Measurements from ENCODE around the gene RALGDS.

The RALGDS gene

DNA sequence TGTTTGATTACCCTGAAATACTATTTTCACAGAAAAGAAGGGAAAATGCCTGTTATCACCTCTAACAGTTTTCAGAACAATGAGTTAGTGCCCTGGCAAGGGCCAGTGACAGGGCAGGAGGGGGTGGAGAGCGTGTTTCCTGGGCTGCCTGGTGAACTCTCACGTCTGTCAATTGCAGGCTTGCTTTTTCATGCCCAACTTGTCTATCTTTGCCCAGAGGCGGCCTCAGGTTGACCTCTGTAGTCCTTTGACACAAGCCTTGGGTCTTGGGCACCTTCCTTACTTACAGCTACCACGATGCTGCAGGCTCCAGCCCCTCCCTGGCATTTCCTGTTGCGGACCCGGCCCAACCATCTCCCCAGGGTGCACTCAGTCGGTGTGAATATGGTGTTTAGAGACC lies 61.4 kb downstream of the RALGDS start:
- H3K36me3 ChIP-seq (ENCODE audit: control insufficient read depth, insufficient read depth, low read length) = peaks cover 12% of the 10 kb centered on the region
- no peaks in the 10 kb centered on the region for H3K27me3 ChIP-seq (replicated peaks; ENCODE audit: control insufficient read depth, insufficient read depth, low read length, poor library complexity, severe bottlenecking)
- no peak overlapping the region for H3K27ac ChIP-seq (ENCODE audit: insufficient read depth, low read length, poor library complexity, severe bottlenecking)
- no peak for DNase-seq
- H3K4me1 ChIP-seq (ENCODE audit: control insufficient read depth, insufficient read depth, low read length, poor library complexity, severe bottlenecking) = peaks cover 14% of the 10 kb centered on the region
- H3K4me3 ChIP-seq (ENCODE audit: insufficient read depth, low read depth, low read length, poor library complexity, severe bottlenecking) = no peak overlapping the region
- H3K9me3 ChIP-seq (ENCODE audit: control insufficient read depth, low read length) = no peaks in the 10 kb centered on the region

DNA sequence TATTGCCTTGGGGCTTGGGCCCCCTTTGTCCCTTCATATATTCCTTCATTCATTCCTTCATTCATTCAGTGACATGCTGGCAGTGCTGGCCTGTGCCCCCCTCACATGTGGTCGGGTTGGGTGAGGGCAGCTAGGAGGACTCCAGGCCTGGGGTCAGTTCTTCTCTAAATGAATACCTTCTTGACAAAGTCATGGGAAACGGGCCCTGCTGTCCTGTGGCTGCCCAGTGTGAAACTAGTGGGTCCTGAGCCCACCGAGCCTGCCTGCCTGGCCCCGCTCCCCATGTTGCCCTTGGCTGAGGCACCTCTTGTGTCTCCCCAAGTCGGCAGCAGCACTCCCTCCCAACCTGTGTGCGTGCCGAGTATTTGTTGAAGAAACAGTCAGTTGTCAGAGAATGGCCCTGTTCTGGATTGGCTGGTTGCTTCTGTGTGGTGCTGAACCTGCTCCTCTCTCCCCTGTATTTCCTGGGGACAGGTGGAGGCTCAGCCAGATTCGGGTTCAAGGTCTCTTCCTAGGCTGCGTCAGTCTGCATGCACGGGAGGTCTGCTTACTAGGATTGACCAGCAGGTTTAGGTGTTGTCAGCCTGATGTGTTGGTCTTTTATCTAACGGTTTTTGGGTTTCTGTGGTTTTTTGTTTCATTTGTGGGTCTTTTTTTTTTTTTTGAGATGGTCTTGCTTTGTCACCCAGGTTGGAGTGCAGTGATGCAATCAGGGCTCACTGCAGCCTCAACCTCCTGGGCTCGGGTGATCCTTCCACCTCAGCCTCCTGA lies 62.3 kb downstream of the RALGDS start:
- peaks cover 14% of the 10 kb centered on the region for H3K4me1 ChIP-seq (ENCODE audit: control insufficient read depth, insufficient read depth, low read length, poor library complexity, severe bottlenecking)
- H3K36me3 ChIP-seq (ENCODE audit: control insufficient read depth, insufficient read depth, low read length) = peaks cover 21% of the 10 kb centered on the region
- H3K4me3 ChIP-seq (ENCODE audit: insufficient read depth, low read depth, low read length, poor library complexity, severe bottlenecking) = no peak overlapping the region
- DNase-seq = no peak
- H3K27me3 ChIP-seq (replicated peaks; ENCODE audit: control insufficient read depth, insufficient read depth, low read length, poor library complexity, severe bottlenecking) = no peaks in the 10 kb centered on the region
- H3K9me3 ChIP-seq (ENCODE audit: control insufficient read depth, low read length) = no peaks in the 10 kb centered on the region
- no peak overlapping the region for H3K27ac ChIP-seq (ENCODE audit: insufficient read depth, low read length, poor library complexity, severe bottlenecking)

DNA sequence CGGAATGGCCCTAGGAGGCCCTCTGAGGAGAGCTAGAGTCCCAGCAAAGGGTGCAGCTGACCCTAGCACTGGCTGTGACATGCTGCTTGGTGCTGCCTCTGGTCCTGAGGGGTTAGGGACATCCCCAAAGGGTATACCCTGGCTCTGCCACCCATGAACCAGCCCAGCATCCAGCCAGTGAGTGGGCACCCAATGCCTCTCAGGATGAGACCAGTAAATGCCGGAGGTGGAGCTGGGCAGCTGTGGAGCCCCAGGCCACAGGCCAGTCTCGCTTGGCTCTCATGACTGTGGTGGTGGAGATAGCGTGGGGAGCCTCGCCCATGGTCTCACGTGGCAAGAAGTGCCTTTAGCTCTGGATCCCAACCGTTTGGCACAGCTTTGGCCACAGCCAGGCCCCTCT lies 63.0 kb downstream of the RALGDS start:
- Histone ChIP-seq H3K4me1 (ENCODE audit: control insufficient read depth, insufficient read depth, low read length, poor library complexity, severe bottlenecking) (peaks cover 14% of the 10 kb centered on the region), H3K9me3 (ENCODE audit: control insufficient read depth, low read length) (no peaks in the 10 kb centered on the region), H3K27ac (ENCODE audit: insufficient read depth, low read length, poor library complexity, severe bottlenecking) (no peak overlapping the region), H3K36me3 (ENCODE audit: control insufficient read depth, insufficient read depth, low read length) (peaks cover 26% of the 10 kb centered on the region), H3K4me3 (ENCODE audit: insufficient read depth, low read depth, low read length, poor library complexity, severe bottlenecking) (no peak overlapping the region), H3K27me3 (replicated peaks; ENCODE audit: control insufficient read depth, insufficient read depth, low read length, poor library complexity, severe bottlenecking) (no peaks in the 10 kb centered on the region)
- DNase-seq = no peak

DNA sequence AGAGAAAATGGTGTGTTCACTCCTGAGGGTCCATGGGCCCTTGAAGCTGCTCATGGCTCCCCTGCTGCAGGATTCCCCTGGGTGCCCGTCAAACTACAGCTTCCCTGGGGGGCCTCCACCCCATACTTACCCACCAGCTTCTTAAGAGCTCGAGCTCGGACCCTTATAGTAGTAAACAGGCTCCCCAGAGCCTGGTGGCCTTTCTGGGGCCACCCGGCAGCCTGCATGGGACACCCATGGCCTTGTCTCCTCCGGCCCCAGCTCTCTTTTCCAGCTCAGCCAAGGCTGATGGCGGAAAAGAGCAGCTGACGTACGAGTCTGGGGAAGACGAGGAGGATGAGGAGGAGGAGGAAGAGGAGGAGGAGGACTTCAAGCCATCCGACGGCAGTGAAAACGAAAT lies 63.5 kb downstream of the RALGDS start:
- Histone ChIP-seq H3K36me3 (ENCODE audit: control insufficient read depth, insufficient read depth, low read length) (peaks cover 26% of the 10 kb centered on the region), H3K4me1 (ENCODE audit: control insufficient read depth, insufficient read depth, low read length, poor library complexity, severe bottlenecking) (peaks cover 14% of the 10 kb centered on the region), H3K27ac (ENCODE audit: insufficient read depth, low read length, poor library complexity, severe bottlenecking) (no peak overlapping the region), H3K27me3 (replicated peaks; ENCODE audit: control insufficient read depth, insufficient read depth, low read length, poor library complexity, severe bottlenecking) (no peaks in the 10 kb centered on the region), H3K9me3 (ENCODE audit: control insufficient read depth, low read length) (no peaks in the 10 kb centered on the region), H3K4me3 (ENCODE audit: insufficient read depth, low read depth, low read length, poor library complexity, severe bottlenecking) (no peak overlapping the region)
- DNase-seq = no peak

DNA sequence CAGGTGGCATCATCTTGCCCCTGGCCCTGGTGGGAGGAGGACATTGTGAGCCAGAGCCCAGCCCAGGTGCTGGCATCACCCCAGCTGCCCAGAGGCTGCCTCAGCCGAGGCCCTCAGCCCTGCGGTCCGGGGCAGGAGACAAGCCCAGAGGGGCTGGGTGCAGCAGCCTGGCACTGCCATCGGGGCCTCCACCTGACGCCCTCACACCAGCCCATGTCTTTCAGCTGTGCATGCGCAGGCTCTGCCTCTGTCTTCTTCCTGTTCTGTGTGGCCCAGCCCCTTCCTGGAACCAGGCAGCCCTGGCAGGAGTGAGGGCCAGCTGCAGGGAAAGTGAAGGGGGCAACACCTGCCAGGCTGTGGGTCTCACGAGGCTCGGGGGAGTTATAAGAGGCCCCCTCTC lies 64.0 kb downstream of the RALGDS start:
- no peak overlapping the region for H3K27ac ChIP-seq (ENCODE audit: insufficient read depth, low read length, poor library complexity, severe bottlenecking)

DNA sequence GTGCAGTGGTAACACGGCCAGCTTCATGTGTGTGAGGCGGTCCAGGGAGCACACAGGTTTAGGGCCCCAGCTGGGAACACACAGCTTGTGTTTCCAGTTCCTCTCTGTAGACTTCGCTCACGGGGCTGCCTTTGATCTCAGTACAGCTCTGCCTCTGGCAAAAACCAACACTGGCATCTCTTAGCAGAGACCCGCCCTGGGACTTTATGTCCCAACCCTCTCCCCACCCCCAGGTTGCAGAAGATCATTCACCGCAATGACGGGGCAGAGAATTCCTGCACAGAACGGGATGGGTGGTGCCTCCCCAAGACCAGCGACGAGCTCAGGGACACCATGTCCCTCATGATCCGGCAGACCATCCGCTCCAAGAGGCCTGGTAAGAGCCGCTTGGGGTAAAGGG lies 64.5 kb downstream of the RALGDS start:
- peaks cover 32% of the 10 kb centered on the region for H3K36me3 ChIP-seq (ENCODE audit: control insufficient read depth, insufficient read depth, low read length)
- H3K27me3 ChIP-seq (replicated peaks; ENCODE audit: control insufficient read depth, insufficient read depth, low read length, poor library complexity, severe bottlenecking) = no peaks in the 10 kb centered on the region
- no peak overlapping the region for H3K4me3 ChIP-seq (ENCODE audit: insufficient read depth, low read depth, low read length, poor library complexity, severe bottlenecking)
- no peak overlapping the region for H3K27ac ChIP-seq (ENCODE audit: insufficient read depth, low read length, poor library complexity, severe bottlenecking)
- peaks cover 14% of the 10 kb centered on the region for H3K4me1 ChIP-seq (ENCODE audit: control insufficient read depth, insufficient read depth, low read length, poor library complexity, severe bottlenecking)
- H3K9me3 ChIP-seq (ENCODE audit: control insufficient read depth, low read length) = no peaks in the 10 kb centered on the region
- no peak for DNase-seq

More for the DNA sequence above, 64.0 kb downstream of the RALGDS start:
- H3K4me1 ChIP-seq (ENCODE audit: control insufficient read depth, insufficient read depth, low read length, poor library complexity, severe bottlenecking) = peaks cover 14% of the 10 kb centered on the region
- H3K27me3 ChIP-seq (replicated peaks; ENCODE audit: control insufficient read depth, insufficient read depth, low read length, poor library complexity, severe bottlenecking) = no peaks in the 10 kb centered on the region
- peaks cover 28% of the 10 kb centered on the region for H3K36me3 ChIP-seq (ENCODE audit: control insufficient read depth, insufficient read depth, low read length)
- H3K9me3 ChIP-seq (ENCODE audit: control insufficient read depth, low read length) = no peaks in the 10 kb centered on the region
- no peak overlapping the region for H3K4me3 ChIP-seq (ENCODE audit: insufficient read depth, low read depth, low read length, poor library complexity, severe bottlenecking)
- no peak for DNase-seq

DNA sequence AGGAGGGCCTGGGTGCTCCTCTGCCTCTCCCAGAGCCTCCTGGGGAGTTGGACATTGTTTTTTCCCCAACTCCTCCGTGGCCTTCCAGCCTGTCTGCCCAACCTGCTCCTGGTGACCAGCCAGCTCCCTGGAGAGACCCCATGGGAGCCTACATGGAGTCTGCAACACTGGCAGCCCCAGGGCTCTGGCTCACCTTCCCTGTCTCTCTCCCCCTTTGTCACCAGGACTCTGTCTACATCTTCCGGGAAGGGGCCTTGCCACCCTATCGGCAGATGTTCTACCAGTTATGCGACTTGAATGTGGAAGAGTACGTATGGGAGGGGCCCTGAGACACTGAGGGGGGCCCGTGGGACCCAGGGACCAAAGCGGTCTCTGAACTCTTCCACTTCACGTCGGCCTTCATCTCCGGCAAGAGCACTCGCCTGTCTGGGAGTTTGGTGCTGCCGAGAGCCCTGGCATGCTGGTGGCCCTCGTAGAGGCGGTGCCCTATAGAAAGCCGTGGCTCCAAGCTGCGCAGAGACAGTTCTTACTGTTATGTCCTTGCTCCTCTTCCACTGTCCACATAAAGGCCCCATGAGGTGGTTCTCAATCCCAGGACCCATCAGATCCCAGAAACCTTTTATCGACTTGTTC lies 65.1 kb downstream of the RALGDS start:
- H3K27me3 ChIP-seq (replicated peaks; ENCODE audit: control insufficient read depth, insufficient read depth, low read length, poor library complexity, severe bottlenecking) = no peaks in the 10 kb centered on the region
- no peaks in the 10 kb centered on the region for H3K9me3 ChIP-seq (ENCODE audit: control insufficient read depth, low read length)
- no peak overlapping the region for H3K27ac ChIP-seq (ENCODE audit: insufficient read depth, low read length, poor library complexity, severe bottlenecking)
- peaks cover 14% of the 10 kb centered on the region for H3K4me1 ChIP-seq (ENCODE audit: control insufficient read depth, insufficient read depth, low read length, poor library complexity, severe bottlenecking)
- peaks cover 39% of the 10 kb centered on the region for H3K36me3 ChIP-seq (ENCODE audit: control insufficient read depth, insufficient read depth, low read length)
- no peak overlapping the region for H3K4me3 ChIP-seq (ENCODE audit: insufficient read depth, low read depth, low read length, poor library complexity, severe bottlenecking)
- DNase-seq = no peak

DNA sequence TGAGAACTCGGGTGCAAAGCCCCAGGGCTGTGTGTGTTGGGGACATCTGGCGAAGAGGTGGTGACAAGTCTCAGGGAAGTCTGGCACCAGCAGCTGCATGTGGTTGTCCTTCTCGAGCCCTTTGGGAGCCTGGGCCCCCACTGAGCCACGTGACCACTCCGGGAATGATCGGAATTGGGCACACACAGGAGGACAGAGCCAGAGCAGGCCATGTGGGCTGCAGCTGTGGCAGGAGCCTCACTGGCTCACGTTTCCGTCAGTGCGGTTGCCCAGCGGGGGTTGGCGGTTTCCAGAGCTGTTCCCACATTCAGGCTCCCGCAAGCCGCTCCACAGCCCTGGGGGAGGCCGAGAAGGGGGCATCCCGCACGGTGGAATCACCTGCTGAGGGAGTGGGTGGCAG lies 66.1 kb downstream of the RALGDS start:
- Histone ChIP-seq H3K4me3 (ENCODE audit: insufficient read depth, low read depth, low read length, poor library complexity, severe bottlenecking) (no peak overlapping the region), H3K9me3 (ENCODE audit: control insufficient read depth, low read length) (no peaks in the 10 kb centered on the region), H3K27ac (ENCODE audit: insufficient read depth, low read length, poor library complexity, severe bottlenecking) (no peak overlapping the region), H3K4me1 (ENCODE audit: control insufficient read depth, insufficient read depth, low read length, poor library complexity, severe bottlenecking) (peaks cover 9% of the 10 kb centered on the region), H3K27me3 (replicated peaks; ENCODE audit: control insufficient read depth, insufficient read depth, low read length, poor library complexity, severe bottlenecking) (no peaks in the 10 kb centered on the region), H3K36me3 (ENCODE audit: control insufficient read depth, insufficient read depth, low read length) (peaks cover 46% of the 10 kb centered on the region)
- DNase-seq = no peak

DNA sequence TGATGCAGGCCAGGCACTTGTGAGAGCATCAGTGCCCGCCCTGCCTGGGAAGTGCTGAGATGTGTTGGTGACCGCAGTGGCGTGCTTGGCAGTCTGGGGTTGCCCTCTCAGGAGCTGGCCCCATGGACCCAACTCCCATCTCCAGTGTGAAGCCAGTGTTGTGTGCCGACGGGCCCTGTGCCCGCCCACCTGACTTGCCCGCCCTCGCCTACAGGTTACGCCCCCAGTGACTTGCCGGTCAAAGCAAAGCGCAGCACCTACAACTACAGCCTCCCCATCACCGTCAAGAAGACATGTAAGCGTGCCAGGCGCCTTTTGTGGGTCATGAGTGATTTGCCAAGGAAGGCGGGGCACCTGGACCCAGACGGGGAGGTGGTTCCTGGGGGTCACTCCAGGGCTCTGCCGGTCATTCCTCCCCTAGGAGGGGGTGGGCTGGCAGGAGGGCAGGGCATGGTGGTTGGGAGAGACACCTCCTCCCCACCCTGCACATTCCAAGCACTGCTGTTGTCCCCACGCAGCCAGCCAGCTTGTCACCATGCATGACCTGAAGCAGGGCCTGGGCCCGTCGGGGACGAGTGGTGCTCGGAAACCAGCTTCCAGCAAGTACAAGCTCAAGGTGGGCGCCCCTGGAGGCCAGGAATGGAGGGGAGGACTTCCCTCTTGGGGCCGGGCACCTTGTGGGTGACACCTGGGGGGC lies 66.7 kb downstream of the RALGDS start:
- DNase-seq = no peak
- no peak overlapping the region for H3K4me3 ChIP-seq (ENCODE audit: insufficient read depth, low read depth, low read length, poor library complexity, severe bottlenecking)
- H3K27me3 ChIP-seq (replicated peaks; ENCODE audit: control insufficient read depth, insufficient read depth, low read length, poor library complexity, severe bottlenecking) = no peaks in the 10 kb centered on the region
- no peaks in the 10 kb centered on the region for H3K9me3 ChIP-seq (ENCODE audit: control insufficient read depth, low read length)
- no peak overlapping the region for H3K27ac ChIP-seq (ENCODE audit: insufficient read depth, low read length, poor library complexity, severe bottlenecking)
- H3K4me1 ChIP-seq (ENCODE audit: control insufficient read depth, insufficient read depth, low read length, poor library complexity, severe bottlenecking) = peaks cover 3% of the 10 kb centered on the region
- H3K36me3 ChIP-seq (ENCODE audit: control insufficient read depth, insufficient read depth, low read length) = peaks cover 52% of the 10 kb centered on the region

DNA sequence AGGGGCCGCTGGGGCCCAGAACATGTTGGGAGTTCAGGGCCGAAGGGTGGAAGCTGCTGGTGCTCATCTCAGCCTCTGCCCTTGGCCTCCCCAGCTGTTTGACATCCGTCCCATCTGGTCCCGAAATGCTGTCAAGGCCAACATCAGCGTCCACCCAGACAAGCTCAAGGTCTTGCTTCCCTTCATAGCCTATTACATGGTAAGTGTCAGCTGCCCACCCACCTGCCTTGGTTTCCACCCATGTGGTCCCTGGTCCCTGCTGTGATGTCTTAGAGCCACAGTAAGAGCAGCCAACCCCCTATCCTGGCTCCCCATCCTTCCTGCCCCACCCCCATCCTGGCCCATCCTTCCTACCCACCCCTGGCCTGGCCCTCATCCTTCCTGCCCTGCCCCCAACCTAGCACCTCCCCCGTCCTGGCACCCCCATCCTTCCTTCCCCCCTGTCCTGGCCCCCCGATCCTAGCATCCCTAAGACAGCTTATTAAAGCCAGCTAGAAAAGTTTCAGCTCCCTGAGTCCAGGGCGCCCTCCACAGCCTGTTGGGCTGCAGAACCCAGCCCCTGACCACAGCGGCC lies 69.0 kb downstream of the RALGDS start:
- H3K36me3 ChIP-seq (ENCODE audit: control insufficient read depth, insufficient read depth, low read length) = peaks cover 57% of the 10 kb centered on the region
- no peaks in the 10 kb centered on the region for H3K9me3 ChIP-seq (ENCODE audit: control insufficient read depth, low read length)
- no peak overlapping the region for H3K4me3 ChIP-seq (ENCODE audit: insufficient read depth, low read depth, low read length, poor library complexity, severe bottlenecking)
- no peak overlapping the region for H3K27ac ChIP-seq (ENCODE audit: insufficient read depth, low read length, poor library complexity, severe bottlenecking)
- DNase-seq = no peak
- H3K27me3 ChIP-seq (replicated peaks; ENCODE audit: control insufficient read depth, insufficient read depth, low read length, poor library complexity, severe bottlenecking) = no peaks in the 10 kb centered on the region
- no peaks in the 10 kb centered on the region for H3K4me1 ChIP-seq (ENCODE audit: control insufficient read depth, insufficient read depth, low read length, poor library complexity, severe bottlenecking)
